A673 (cell line): ENCODE results near the gene NECAB2.

Experiments
- EZH2 ChIP-seq: fragments of 200-600 bp; sonication (generic); IDR thresholded peaks from 2 replicates; pipeline ENCODE4 v1.6.1; 2017; ENCODE audit warnings: borderline replicate concordance, low read depth, mild to moderate bottlenecking, mixed read lengths, antibody characterized with exemption, low read length; ENCODE audit not compliant: poor library complexity, severe bottlenecking
- TF ChIP-seq, protein P1 (sequence below): fragments of 300-800, 200-600 bp; sonication (generic); conservative IDR thresholded peaks from 2 replicates; pipeline ENCODE4 v1.5.1; 2017; ENCODE audit warnings: low read depth, mild to moderate bottlenecking, antibody characterized with exemption, low read length, moderate library complexity, mixed read lengths

DNA sequence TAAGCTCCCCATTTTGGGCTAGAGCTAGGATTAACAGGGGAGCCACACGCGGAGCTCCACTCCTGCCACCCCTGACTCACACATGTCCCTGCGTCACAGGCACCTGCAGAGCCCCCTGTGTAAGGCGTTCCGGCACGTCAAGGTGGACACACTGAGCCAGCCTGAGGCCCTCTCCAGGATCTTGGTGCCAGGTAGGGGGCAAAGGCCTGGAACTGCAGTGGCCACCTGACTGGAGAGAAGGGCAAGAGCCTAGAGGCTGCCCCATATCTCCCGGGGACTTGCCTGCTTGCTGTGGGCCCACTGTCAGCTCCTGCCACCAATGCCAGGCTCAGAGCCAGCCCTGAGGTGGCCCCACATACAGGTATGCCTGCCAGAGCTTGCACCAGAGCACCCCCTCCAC lies 33.7 kb downstream of the NECAB2 start:
- TF ChIP-seq, protein P1, sequence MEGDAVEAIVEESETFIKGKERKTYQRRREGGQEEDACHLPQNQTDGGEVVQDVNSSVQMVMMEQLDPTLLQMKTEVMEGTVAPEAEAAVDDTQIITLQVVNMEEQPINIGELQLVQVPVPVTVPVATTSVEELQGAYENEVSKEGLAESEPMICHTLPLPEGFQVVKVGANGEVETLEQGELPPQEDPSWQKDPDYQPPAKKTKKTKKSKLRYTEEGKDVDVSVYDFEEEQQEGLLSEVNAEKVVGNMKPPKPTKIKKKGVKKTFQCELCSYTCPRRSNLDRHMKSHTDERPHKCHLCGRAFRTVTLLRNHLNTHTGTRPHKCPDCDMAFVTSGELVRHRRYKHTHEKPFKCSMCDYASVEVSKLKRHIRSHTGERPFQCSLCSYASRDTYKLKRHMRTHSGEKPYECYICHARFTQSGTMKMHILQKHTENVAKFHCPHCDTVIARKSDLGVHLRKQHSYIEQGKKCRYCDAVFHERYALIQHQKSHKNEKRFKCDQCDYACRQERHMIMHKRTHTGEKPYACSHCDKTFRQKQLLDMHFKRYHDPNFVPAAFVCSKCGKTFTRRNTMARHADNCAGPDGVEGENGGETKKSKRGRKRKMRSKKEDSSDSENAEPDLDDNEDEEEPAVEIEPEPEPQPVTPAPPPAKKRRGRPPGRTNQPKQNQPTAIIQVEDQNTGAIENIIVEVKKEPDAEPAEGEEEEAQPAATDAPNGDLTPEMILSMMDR, result no peak
- TF ChIP-seq EZH2, result no peak
